SK-N-SH (cell line): Measurements from ENCODE around the gene GATAD2B. TPM values are rescaled to one million over a fixed set of nuclear protein-coding genes. Genes with fewer than 3 reads are reported as not detected.

ENCODE experiments used
- CTCF ChIA-PET: fragments of 300-600, 350-600 bp; formaldehyde crosslinking; extraction: SDS; loops from one replicate; lab custom pipeline; 2021; lab: Yijun Ruan, JAX
- POLR2A ChIA-PET: fragments of 350-600 bp; sonication (Branson Sonifier 250); formaldehyde crosslinking; extraction: SDS; loops from one replicate; lab custom pipeline; 2020; ENCODE audit warnings: antibody characterized with exemption, inconsistent platforms; lab: Yijun Ruan, JAX
- DNase-seq: peaks from one replicate; pipeline ENCODE4 v3.0.0; 2012
- H2AFZ ChIP-seq: fragments of 200-600 bp; sonication (generic); 2 replicates; pipeline ENCODE4 v1.8.1; 2016; ENCODE audit warnings: antibody characterized with exemption, mild to moderate bottlenecking, low read depth
- H3F3A ChIP-seq: fragments of 200-600 bp; sonication (generic); replicated peaks from 2 replicates; pipeline ENCODE3; 2016; ENCODE audit warnings: antibody characterized with exemption, mild to moderate bottlenecking; ENCODE audit not compliant: insufficient read depth
- H3K27ac ChIP-seq, 2 experiments: fragments of 200-500 bp in 1 of 2; fragments of 200-600 bp in 1 of 2; sonication (Bioruptor generic) in 1 of 2; sonication (generic), shearing (Covaris generic) in 1 of 2; 2 replicates each; pipeline versions ENCODE4 v1.5.1 to v1.6.1; 2014 to 2016; ENCODE audit warnings: low read depth in 2 of 2, inconsistent platforms in 1 of 2, low read length in 1 of 2, mild to moderate bottlenecking in 1 of 2, mixed read lengths in 1 of 2
- H3K27me3 ChIP-seq: fragments of 200-600 bp; sonication (generic), shearing (Covaris generic); 2 replicates; pipeline ENCODE4 v1.6.1; 2016; ENCODE audit warnings: mixed run types; ENCODE audit not compliant: insufficient read depth
- H3K36me3 ChIP-seq, 2 experiments: fragments of 200-500 bp in 1 of 2; fragments of 200-600 bp in 1 of 2; sonication (Bioruptor generic) in 1 of 2; sonication (generic) in 1 of 2; replicated peaks in 1 of 2; 2 replicates each; pipeline versions ENCODE3 to v1.5.1; 2014 to 2016; ENCODE audit warnings: low read length in 1 of 2, mild to moderate bottlenecking in 1 of 2; ENCODE audit not compliant: insufficient read depth in 2 of 2, control insufficient read depth in 1 of 2
- H3K4me1 ChIP-seq, 2 experiments: fragments of 200-500 bp in 1 of 2; fragments of 200-600 bp in 1 of 2; sonication (Bioruptor generic) in 1 of 2; sonication (generic), shearing (Covaris generic) in 1 of 2; 2 replicates each; pipeline versions ENCODE4 v1.5.1 to v1.6.1; 2014 to 2016; ENCODE audit warnings: low read depth in 1 of 2, low read length in 1 of 2, mixed run types in 1 of 2; ENCODE audit not compliant: insufficient read depth in 2 of 2, control insufficient read depth in 1 of 2
- H3K4me2 ChIP-seq: fragments of 200-600 bp; sonication (generic), shearing (Covaris generic); 2 replicates; pipeline ENCODE4 v1.6.1; 2017; ENCODE audit warnings: mixed run types
- H3K4me3 ChIP-seq, 2 experiments: fragments of 200-500 bp in 1 of 2; fragments of 200-600 bp in 1 of 2; sonication (Bioruptor generic) in 1 of 2; sonication (generic), shearing (Covaris generic) in 1 of 2; 2 replicates each; pipeline versions ENCODE4 v1.5.1 to v1.8.1; 2014 to 2016; ENCODE audit warnings: low read depth in 2 of 2, inconsistent platforms in 1 of 2, low read length in 1 of 2, mild to moderate bottlenecking in 1 of 2, mixed read lengths in 1 of 2, moderate library complexity in 1 of 2
- H3K79me2 ChIP-seq: fragments of 200-600 bp; sonication (generic); 2 replicates; pipeline ENCODE4 v1.8.1; 2017; ENCODE audit warnings: mild to moderate bottlenecking; ENCODE audit not compliant: insufficient read depth
- H3K9ac ChIP-seq: fragments of 200-600 bp; sonication (generic); 2 replicates; pipeline ENCODE4 v1.6.1; 2017; ENCODE audit warnings: mixed run types
- H3K9me2 ChIP-seq: fragments of 200-600 bp; sonication (generic); 2 replicates; pipeline ENCODE4 v1.6.1; 2017; ENCODE audit warnings: mixed run types
- H3K9me3 ChIP-seq: fragments of 200-600 bp; sonication (generic); 2 replicates; pipeline ENCODE4 v1.6.1; 2017; ENCODE audit warnings: mixed run types, mild to moderate bottlenecking, moderate library complexity
- H4K20me1 ChIP-seq: fragments of 200-600 bp; sonication (generic); 2 replicates; pipeline ENCODE4 v1.6.1; 2017; ENCODE audit warnings: mild to moderate bottlenecking, mixed run types; ENCODE audit not compliant: insufficient read depth
- ELF1 ChIP-seq: IDR thresholded peaks from 2 replicates; pipeline ENCODE4 v1.4.0; 2012
- EP300 ChIP-seq, 2 experiments: IDR thresholded peaks; 2 replicates each; pipeline versions ENCODE4 v1.4.0 to v1.6.1; 2012; ENCODE audit warnings: borderline replicate concordance in 1 of 2, low read depth in 1 of 2, low read length in 1 of 2
- EZH2phosphoT487 ChIP-seq: fragments of 200-600 bp; sonication (generic); IDR thresholded peaks from 2 replicates; pipeline ENCODE4 v1.6.1; 2017; ENCODE audit warnings: low read depth, mixed run types, mild to moderate bottlenecking, antibody characterized with exemption, moderate library complexity, borderline replicate concordance
- FOSL2 ChIP-seq: IDR thresholded peaks from 2 replicates; pipeline ENCODE4 v1.4.0; 2012; ENCODE audit warnings: low read depth, mild to moderate bottlenecking, moderate library complexity, borderline replicate concordance
- FOXJ3 ChIP-seq: sonication (generic); formaldehyde crosslinking; IDR thresholded peaks from 2 replicates; pipeline ENCODE4 v1.5.1; 2020; ENCODE audit warnings: mild to moderate bottlenecking, missing genetic modification reagents
- MAX ChIP-seq: IDR thresholded peaks from 2 replicates; pipeline ENCODE4 v1.4.0; 2012; ENCODE audit warnings: low read depth
- MEF2A ChIP-seq: IDR thresholded peaks from 2 replicates; pipeline ENCODE4 v1.4.0; 2012; ENCODE audit warnings: low read depth, borderline replicate concordance
- MXI1 ChIP-seq: IDR thresholded peaks from 2 replicates; pipeline ENCODE4 v1.6.1; 2012; ENCODE audit warnings: mild to moderate bottlenecking, low read depth, low read length, improper control_type of control experiment
- NRF1 ChIP-seq: IDR thresholded peaks from 2 replicates; pipeline ENCODE4 v1.6.1; 2012; ENCODE audit warnings: low read depth, mild to moderate bottlenecking, low read length
- RCOR1 ChIP-seq: fragments of 150-350 bp; IDR thresholded peaks from 2 replicates; pipeline ENCODE4 v1.6.1; 2017; ENCODE audit warnings: antibody characterized with exemption, low read length
- REST ChIP-seq: IDR thresholded peaks from 2 replicates; pipeline ENCODE4 v1.6.1; 2012; ENCODE audit warnings: mild to moderate bottlenecking, low read depth, low read length, moderate library complexity
- SIN3A ChIP-seq: IDR thresholded peaks from 2 replicates; pipeline ENCODE4 v1.6.1; 2012; ENCODE audit warnings: low read depth, mild to moderate bottlenecking, low read length, moderate library complexity, borderline replicate concordance
- SMC3 ChIP-seq: IDR thresholded peaks from 2 replicates; pipeline ENCODE4 v1.6.1; 2012; ENCODE audit warnings: low read depth, low read length, improper control_type of control experiment
- TAF1 ChIP-seq: IDR thresholded peaks from 2 replicates; pipeline ENCODE4 v1.6.1; 2012; ENCODE audit warnings: low read depth, mild to moderate bottlenecking, low read length, moderate library complexity, borderline replicate concordance
- TCF12 ChIP-seq: IDR thresholded peaks from 2 replicates; pipeline ENCODE4 v1.4.0; 2012
- TEAD4 ChIP-seq: IDR thresholded peaks from 2 replicates; pipeline ENCODE4 v1.4.0; 2012; ENCODE audit warnings: mild to moderate bottlenecking, borderline replicate concordance; ENCODE audit not compliant: insufficient read depth
- USF1 ChIP-seq: IDR thresholded peaks from 2 replicates; pipeline ENCODE4 v1.4.0; 2012; ENCODE audit warnings: low read depth, borderline replicate concordance
- WGBS: methylation state at CpG from one replicate; pipeline ENCODE4 v1.1.6; 2017; ENCODE audit warnings: low lambda C conversion rate; 5-methylcytosine and 5-hydroxymethylcytosine counted together
- polyA plus RNA-seq, 3 experiments: library from polyadenylated mRNA; depleted of rRNA; stranded (reverse); fragments of >200 nt; gene quantifications; 2 replicates each; pipeline ENCODE4 v1.2.3, GENCODE V29; 2012
- TF ChIP-seq, protein P1 (sequence below): fragments of 200-600 bp; sonication (generic); IDR thresholded peaks from 2 replicates; pipeline ENCODE4 v1.6.1; 2017; ENCODE audit warnings: antibody characterized with exemption, mild to moderate bottlenecking, moderate library complexity
- TF ChIP-seq, protein P2 (sequence below): IDR thresholded peaks from 2 replicates; pipeline ENCODE4; 2012
- TF ChIP-seq, protein P3 (sequence below): IDR thresholded peaks from 2 replicates; pipeline ENCODE4 v1.4.0; 2012; ENCODE audit warnings: low read depth, borderline replicate concordance

GATAD2B gene
- polyA plus RNA-seq, 1 of the 3 experiments (the other 2 are of a cell fraction) = 2.8 TPM

DNA sequence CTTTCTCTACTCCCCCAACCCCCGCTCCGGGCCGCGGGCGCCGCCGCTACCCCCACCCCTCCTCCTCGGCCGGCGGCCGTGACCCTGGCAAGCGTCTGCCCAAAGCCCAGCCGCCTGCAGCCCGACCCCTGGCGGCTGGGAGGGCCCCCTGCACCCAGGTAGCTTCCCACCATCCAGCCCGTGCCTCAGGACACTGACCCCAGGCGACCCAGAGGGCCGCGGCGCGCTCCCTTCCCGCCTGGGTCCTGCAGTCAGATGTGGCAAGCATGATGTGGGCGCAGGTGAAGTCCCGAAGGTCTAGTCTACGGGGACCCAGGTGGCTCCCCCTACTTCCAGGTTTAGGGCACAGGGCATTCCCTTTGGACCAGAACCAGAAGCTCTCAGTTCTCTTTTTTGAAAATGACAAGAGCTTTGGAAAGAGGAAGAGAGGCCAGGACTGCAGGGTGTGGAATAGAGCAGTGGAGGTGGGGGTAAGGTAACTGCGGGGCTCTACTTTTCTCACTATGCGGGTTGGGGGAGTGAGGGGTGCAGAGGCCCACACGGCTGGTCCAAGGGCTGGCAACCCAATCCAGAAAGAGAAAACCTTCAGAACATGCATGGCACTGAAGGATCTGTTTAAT lies 24.0 kb upstream of the GATAD2B start, which contains the start of gene DENND4B:
DENND4B (minus strand) TSS at position 97 of the 620 bp plus-strand sequence. CDS start 2,344 bp downstream, outside the sequence.
- no peaks in the 10 kb centered on the region for H3K27me3 ChIP-seq
- peak; percentile 99 for DNase-seq
- H3K4me3 ChIP-seq = peak within 1 kb of the TSS; percentile 85 to 91
- peaks cover 3 to 17% of the 10 kb centered on the region in 2 experiments; a peak in 2 of 4 replicates for H3K4me1 ChIP-seq
- H3K9ac ChIP-seq = peak within 1 kb of the TSS; percentile 80
- no peaks in the 10 kb centered on the region for H4K20me1 ChIP-seq
- WGBS = 24% methylated on average over 8 of the region's 28 CpGs
- peaks cover 30% of the 10 kb centered on the region for H3K79me2 ChIP-seq
- POLR2A ChIA-PET = interaction anchor here (0.8 to 1.9 kb wide), 7 partner anchors 8 to 44 kb away, joined by 3 to 9 read pairs (median 6); partner anchors contain the start of genes CREB3L4, CRTC2, RPS27 and SLC39A1
- CTCF ChIA-PET = interaction anchor here (0.6 to 5.1 kb wide), 44 partner anchors 9 to 204 kb away, joined by 3 to 51 read pairs (median 4); partner anchors contain the start of genes CREB3L4, CRTC2, GATAD2B and JTB
- no peaks in the 10 kb centered on the region for H3K9me2 ChIP-seq
- H3K36me3 ChIP-seq = peaks cover 16 to 50% of the 10 kb centered on the region in 2 experiments
- H3K4me2 ChIP-seq = peak within 1 kb of the TSS; percentile 95
- H3K9me3 ChIP-seq = no peaks in the 10 kb centered on the region
- H3F3A ChIP-seq = peaks cover 8% of the 10 kb centered on the region
- peak within 1 kb of the TSS; percentile 60 to 89 for H3K27ac ChIP-seq
- H2AFZ ChIP-seq = peak within 1 kb of the TSS; percentile 44; the same call in 1 of the 2 replicates
- TF ChIP-seq EP300 (IDR thresholded peaks at IDR 0.05; ENCODE audit: borderline replicate concordance in 1 of 2, low read depth in 1 of 2, low read length in 1 of 2) (0 out of 4 replicates have a peak, but pooled peaks of 1 of the 2 experiments have one; percentile 20), SIN3A (peak; percentile 92; the same call in 1 of the 2 replicates), MAX (peak; percentile 48; the same call in 1 of the 2 replicates), TEAD4 (no peak), FOXJ3 (CRISPR knock-in tag) (no peak), MXI1 (no peak), SMC3 (peak; percentile 66), RCOR1 (no peak), ELF1 (no peak), USF1 (no peak), EZH2phosphoT487 (no peak), FOSL2 (no peak), NRF1 (no peak), TAF1 (peak; percentile 73; the same call in 1 of the 2 replicates), TCF12 (no peak), MEF2A (no peak), REST (0 out of 2 replicates have a peak, but pooled peaks have one; percentile 19)
- TF ChIP-seq, protein P1, sequence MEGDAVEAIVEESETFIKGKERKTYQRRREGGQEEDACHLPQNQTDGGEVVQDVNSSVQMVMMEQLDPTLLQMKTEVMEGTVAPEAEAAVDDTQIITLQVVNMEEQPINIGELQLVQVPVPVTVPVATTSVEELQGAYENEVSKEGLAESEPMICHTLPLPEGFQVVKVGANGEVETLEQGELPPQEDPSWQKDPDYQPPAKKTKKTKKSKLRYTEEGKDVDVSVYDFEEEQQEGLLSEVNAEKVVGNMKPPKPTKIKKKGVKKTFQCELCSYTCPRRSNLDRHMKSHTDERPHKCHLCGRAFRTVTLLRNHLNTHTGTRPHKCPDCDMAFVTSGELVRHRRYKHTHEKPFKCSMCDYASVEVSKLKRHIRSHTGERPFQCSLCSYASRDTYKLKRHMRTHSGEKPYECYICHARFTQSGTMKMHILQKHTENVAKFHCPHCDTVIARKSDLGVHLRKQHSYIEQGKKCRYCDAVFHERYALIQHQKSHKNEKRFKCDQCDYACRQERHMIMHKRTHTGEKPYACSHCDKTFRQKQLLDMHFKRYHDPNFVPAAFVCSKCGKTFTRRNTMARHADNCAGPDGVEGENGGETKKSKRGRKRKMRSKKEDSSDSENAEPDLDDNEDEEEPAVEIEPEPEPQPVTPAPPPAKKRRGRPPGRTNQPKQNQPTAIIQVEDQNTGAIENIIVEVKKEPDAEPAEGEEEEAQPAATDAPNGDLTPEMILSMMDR = peak; percentile 76
- TF ChIP-seq, protein P2, sequence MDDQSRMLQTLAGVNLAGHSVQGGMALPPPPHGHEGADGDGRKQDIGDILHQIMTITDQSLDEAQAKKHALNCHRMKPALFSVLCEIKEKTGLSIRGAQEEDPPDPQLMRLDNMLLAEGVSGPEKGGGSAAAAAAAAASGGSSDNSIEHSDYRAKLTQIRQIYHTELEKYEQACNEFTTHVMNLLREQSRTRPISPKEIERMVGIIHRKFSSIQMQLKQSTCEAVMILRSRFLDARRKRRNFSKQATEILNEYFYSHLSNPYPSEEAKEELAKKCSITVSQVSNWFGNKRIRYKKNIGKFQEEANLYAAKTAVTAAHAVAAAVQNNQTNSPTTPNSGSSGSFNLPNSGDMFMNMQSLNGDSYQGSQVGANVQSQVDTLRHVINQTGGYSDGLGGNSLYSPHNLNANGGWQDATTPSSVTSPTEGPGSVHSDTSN = no peak
- TF ChIP-seq, protein P3, sequence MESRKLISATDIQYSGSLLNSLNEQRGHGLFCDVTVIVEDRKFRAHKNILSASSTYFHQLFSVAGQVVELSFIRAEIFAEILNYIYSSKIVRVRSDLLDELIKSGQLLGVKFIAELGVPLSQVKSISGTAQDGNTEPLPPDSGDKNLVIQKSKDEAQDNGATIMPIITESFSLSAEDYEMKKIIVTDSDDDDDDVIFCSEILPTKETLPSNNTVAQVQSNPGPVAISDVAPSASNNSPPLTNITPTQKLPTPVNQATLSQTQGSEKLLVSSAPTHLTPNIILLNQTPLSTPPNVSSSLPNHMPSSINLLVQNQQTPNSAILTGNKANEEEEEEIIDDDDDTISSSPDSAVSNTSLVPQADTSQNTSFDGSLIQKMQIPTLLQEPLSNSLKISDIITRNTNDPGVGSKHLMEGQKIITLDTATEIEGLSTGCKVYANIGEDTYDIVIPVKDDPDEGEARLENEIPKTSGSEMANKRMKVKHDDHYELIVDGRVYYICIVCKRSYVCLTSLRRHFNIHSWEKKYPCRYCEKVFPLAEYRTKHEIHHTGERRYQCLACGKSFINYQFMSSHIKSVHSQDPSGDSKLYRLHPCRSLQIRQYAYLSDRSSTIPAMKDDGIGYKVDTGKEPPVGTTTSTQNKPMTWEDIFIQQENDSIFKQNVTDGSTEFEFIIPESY = no peak
